Activated T-cell treated with anti-CD3 and anti-CD28 coated beads for 1 hour (primary cell): Measurements from ENCODE around the gene POLR3F.
A peak's percentile ranks its signal among the peaks of the same experiment; 100 is the strongest.
"Not testable (repeated sequence)": the region's sequence is repeated elsewhere in the genome, so short reads cannot be mapped to it uniquely, and the experiment has no call there.

Experiments
- DNase-seq: peaks from one replicate; pipeline ENCODE4 v3.0.0-alpha.2; 2020; ENCODE audit warnings: low read depth

POLR3F gene, protein sequence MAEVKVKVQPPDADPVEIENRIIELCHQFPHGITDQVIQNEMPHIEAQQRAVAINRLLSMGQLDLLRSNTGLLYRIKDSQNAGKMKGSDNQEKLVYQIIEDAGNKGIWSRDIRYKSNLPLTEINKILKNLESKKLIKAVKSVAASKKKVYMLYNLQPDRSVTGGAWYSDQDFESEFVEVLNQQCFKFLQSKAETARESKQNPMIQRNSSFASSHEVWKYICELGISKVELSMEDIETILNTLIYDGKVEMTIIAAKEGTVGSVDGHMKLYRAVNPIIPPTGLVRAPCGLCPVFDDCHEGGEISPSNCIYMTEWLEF

DNA sequence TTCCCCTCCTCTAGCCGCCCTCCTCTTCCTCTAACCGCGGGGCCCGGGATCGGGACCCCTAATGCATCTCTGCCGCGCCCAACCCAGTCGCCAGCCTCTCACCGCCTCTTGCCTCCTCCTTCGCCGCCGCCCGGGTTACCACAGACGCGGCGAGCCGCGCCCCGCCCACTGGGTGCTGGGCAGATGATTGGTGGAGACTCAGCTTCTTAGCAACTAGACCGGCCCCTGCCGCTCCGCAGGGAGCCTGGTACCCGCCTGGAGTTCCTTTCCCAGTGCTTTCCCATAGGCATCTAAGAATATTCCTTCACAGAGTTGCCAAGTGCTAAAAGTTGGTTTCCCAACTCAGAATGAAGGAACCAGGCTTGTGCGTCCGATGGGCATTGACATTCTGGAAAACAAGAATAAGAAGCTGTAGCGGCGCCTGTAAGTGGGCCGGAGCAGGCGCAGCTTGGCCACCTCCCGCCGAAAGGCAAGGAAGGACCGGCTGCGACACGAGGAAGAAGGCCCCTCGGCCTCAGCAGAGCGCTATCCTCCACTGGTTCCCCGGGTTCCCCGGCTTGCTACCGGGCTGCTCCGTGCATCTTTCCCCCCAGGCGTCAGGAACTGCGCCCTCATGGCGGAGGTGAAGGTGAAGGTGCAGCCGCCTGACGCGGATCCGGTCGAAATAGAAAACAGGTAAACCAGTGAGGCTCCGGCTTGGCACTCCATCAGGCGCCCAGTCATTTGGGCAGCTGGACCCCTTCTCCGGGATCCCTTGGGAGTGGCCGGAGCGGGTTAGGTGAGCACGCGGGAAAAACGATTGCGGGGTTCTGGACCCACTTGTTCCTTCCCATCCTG is at the start of gene POLR3F, which contains the start of gene DZANK1:
Gene POLR3F (plus strand): TSS at position 497 of the 837 bp plus-strand sequence. CDS start 117 bp downstream, at position 614.
Gene DZANK1 (minus strand): TSS at position 137 of the 837 bp plus-strand sequence. CDS start 1,672 bp downstream, outside the sequence.
- peak; percentile 89 for DNase-seq

DNA sequence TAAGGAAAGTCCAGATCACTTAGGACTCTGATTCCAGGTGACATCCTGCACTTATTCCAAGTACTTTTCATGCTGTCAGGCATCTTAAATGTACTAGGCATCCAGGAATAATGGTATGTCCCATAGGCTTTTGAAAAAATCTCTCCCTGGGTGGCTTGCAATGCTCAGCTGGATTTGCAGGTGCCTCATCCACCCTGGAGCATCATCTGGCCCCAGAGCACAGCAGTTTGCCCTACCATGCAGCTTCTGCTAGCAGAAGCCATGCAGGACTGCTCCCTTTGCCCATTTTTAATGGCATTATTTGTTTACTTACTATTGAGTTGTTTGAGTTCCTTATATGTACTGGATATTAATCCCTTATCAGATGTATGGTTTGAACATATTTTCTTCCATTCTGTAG is 45.6 kb upstream of the POLR3F start:
- no peak for DNase-seq

DNA sequence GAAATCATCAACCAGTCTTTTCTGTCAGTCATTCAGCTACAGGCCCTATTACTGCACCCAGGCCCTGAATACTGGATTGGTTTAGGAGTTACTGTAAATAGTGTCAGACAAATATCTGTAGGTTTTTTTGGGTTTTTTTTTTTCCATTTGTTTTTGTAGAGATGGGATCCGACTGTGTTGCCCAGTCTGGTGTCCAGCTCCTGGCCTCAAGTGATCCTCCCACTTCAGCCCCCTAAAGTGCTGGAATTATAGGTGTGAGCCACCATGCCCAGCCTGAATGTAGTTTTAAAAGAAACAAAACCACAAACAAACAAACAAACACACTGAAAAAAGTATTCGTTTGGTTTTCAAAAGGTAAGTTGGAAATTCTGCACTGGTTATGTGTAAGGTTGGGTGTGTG is 40.0 kb upstream of the POLR3F start:
- DNase-seq = no peak

DNA sequence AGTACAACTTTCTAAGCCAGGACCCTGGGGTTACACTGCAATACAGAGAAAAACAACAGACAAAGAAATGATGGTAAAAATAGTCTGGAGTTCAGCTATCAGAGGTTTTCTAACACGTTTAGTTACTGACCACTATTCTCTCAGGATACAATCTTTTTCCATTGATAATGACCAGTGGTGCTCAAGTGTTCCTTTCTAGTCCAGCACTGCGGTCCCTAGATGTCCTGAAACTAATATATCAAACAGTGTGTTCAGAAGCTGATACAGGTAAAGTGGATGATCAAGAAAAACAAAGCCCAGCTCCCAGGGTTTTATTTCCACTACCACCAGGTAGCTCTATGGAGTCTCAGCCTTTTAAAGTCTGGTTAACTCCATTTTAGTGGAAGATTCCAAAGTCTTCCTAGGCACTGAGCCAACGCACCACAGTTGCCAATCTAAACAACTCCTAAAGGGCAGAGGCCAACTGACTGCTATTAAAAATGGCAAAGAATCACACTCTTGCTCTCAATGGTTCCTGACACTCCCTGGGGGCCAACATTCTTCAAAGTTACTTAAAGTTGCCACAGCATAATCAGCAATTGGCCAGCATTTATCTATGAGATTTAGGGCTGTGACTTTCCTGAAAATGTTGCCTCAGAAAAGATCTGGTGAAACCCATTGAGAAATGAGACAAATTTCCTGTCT is 38.6 kb upstream of the POLR3F start:
- DNase-seq = no peak

DNA sequence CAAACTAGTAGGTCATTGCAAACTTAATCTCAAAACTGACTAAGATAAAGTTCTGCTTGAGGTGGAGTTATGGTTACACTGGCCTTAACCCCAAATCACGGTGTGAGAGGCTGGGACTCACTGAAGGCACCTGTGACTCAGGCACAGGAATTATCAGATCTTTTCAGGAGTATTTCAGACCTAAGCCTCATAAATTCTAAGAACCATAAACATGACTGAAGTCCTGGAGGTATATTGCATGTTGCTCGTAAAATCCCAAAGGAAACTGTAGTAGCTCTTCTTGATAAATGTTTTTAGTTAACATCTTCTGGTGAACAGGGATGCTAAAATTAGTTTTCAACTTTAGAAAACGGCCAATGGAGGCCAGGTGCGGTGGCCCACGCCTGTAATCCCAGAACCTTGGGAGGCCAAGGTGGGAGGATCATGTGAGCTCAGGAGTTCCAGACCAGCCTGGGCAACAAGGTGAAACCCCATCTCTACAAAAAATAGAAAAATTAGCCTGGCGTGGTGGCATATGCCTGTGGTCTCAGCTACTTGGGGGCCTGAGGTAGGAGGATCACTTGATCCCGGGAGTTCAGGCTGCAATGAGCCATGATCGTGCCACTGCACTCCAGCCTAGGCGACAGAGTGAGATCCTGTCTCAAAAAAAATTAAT is 36.9 kb upstream of the POLR3F start:
- no peak for DNase-seq

DNA sequence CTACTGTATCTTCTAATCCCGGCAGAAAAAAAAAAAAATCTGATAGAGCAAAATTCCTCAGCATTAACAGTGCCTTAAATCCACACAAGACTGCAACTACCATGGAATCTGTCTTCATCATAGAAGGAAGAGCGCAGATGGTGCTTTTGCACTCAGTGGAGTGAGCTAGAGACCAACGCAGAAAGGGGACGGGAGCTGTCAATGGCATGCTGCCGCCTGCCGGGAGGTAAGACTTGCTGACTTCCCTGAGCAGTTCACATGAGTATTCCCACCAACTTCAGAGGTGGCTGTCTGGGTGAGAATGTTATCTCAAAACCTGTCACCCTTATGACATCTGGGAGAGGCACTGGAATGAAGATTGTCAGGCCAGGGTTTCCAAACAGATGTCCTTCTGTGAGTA is 36.0 kb upstream of the POLR3F start:
- DNase-seq = no peak

DNA sequence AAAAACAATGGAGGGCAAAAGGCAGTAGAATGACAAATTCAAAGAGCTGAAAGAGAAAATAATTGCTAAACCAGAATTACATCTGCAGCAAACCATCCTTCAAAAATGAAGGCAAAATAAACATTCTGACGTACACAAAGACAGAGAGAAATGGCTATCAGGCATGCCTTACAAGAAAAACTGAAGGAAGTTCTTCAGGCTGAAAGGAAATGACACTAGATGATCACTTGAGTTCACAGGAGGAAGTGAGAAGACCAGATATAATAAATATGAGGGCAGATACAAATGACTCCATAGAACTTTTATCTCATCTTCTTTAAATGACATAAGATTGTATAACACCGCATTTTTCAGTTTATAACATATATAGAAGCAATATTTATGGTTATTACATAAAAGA is 30.3 kb upstream of the POLR3F start:
- DNase-seq = no peak

DNA sequence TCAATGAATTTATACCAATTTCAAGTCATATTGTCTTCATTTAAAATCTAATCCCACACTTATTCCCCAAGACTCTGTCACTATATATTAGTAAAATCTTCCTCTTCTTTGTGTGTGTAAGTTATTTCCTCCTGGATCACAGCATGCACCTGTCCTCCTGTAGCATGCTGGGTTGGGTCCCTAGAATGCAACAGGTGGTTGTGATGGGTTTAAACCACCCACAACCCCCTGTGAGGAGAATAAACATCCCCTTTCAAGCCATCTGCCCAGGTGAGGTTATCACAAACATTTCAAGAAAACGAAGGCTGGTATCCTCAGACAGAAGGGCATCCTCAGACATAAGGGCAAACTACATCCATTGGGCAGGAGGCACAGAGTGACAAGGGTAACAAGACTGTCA is 26.8 kb upstream of the POLR3F start:
- DNase-seq = no peak

DNA sequence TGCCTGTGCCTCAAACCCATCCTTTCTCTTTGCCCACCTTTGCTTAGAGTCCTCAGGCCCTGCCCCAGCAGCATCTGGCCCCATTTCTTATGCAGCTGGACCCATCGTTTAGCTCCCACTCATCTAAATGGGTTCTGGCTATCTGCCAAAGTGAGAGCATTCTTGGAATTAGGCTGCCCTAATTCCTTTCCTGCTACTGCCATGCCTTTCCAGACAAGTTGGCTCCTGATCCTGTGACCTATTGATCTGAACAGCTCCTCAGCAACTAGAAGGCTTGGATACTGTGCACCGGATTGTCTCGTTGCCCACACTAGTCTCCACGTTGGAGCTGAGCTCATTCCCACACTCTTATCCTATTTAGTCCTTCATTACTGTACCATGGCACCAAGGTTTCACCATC is 23.3 kb upstream of the POLR3F start:
- DNase-seq = no peak

DNA sequence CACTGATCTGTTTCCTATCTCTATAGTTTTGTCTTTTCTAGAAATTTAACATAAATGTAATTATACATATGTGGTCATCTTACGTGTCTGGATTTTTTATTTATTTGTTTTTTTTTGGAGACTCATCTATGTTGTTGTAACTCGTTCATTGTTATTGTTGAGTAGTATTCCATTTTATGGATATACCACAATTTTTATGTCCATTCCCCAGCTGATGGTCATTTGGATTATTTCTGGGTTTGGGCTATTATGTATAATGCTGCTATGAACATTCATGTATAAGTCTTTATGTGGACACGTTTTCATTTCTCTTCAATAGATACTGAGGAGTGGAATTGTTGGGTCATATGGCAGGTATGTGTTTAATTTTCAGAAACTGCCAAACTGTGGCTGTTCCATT is 10.6 kb upstream of the POLR3F start:
- DNase-seq = no peak

DNA sequence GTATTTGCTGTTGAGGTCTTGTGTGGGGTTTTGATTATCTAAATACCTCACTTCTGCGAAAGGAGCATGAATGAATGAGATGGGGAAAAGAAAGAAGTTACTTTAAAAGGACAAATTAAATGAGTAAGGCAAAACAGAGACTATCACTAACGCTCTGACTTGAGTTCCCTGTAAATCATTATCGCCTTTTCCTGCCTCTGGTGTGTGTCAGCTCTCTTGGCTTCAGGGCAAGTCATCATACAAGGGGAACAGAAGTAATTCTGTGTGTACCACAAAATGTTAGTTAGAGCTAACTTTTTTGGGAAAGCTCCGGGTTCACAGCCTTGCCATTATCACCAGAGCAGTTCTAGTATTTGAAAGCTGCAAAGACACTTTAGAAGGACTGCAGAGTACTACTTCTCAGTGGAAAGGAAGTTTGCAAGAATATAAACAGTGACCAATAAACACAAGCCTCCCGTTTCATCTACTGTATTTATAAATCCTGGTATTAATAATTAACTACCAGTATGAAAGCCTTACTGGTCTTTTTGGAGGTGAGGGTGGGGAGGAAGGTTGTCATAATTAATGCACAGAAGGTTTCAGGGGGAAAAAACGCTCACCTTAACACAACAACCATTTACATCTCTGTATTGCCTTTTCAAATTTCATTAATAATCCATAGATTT is 1.5 kb upstream of the POLR3F start:
- DNase-seq = no peak

DNA sequence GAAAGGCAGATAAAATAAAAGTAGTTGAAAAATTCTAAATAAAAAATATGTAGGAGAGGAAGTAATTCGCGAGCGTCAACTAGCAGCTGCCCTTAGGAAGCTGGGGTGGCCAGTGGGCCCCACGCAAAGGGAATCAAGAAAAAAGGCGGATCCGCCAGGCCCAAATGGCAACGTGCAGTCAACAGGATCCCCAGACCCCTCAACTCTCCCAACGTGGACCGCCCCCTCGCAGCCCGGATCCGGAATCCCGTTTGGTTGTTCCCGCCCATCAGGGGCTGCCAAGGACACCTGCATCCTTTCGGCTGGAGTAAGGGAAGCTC is 656 bp upstream of the POLR3F start:
- no peak for DNase-seq

DNA sequence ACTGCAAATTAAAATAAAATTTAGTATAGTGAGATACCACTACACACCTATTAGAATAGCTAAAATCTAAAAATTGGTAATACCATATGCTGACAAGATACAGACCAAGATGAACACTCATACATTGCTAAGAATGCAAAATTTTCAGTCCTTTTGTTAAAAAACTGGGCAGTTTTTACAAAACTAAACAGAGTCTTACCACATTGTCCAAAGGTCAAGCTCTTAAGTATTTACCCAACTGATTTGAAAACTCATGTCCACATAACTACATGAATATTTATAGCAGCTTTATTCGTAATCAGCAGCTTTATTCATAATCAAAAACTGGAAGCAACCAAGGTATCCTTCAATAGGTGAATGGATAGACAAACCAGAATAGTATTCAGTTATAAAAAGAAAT is 10.0 kb downstream of the POLR3F start:
- no peak for DNase-seq

DNA sequence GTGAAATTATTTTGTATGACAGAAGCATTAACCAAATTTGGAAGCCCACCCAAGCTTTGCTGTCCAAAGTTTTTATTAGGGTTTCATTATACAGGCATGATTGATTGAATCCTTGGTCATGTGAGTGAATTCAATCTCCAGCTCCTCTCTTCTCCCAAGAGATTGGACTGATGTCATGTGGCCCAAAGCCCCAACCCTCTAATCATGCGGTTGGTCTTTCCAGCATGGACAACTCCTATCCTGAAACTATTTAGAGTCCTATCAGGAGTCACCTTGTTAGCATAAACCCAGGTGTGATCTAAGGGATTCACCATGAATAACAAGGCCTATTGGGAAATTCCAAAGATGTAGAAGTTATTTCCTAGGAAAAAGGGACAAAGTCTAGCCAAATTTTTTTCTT is 10.6 kb downstream of the POLR3F start:
- no peak for DNase-seq

DNA sequence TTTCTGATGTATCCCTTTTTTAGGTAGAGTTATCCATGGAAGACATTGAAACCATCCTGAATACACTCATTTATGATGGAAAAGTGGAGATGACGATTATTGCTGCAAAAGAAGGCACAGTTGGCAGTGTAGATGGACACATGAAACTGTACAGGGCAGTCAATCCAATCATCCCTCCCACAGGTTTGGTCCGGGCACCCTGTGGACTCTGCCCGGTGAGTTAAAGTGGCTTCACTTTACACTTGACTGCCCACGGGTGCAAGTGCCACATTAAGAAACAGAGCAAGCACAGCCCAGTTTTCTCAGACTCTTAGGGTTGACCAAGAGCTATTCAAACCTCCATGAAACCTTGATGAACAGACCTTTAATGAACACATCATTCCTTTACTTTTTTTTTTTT is 14.4 kb downstream of the POLR3F start:
- no peak for DNase-seq

DNA sequence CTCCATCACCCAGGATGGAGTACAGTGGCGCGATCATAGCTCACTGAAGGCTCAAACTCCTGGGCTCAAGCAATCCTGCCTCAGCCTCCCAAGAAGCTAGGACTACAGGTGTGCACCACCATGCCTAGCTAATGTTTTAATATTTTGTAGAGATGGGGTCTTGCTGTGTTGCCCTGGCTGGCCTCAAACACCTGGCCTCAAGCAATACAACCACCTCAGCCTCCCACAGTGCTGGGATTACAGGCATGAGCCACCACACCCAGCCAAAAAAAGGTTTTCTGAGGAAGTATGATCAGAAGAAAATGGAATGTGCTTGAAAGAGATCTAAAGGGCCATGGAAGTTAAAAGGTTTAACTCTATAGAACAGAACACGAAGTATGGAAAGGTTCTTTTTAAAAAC is 21.1 kb downstream of the POLR3F start:
- no peak for DNase-seq

DNA sequence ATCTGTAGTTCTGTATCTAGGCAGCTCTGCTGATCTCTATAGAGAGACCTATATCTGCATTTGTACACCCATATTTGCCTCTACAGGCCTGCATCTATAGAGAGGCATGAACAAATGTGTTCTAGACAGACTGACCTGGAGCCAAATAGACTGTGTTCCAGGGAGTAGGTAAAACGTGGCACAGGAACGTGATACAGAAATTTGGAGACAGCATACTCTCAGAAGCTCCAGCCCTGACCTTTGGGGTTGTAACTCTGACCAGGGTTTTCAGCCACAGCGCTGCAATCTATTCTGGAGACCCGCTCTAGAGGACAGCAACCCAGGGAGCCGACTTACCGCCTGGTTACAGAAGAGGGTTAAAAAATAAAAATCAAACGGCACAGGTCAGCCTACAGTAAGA is 28.9 kb downstream of the POLR3F start:
- DNase-seq = no peak

DNA sequence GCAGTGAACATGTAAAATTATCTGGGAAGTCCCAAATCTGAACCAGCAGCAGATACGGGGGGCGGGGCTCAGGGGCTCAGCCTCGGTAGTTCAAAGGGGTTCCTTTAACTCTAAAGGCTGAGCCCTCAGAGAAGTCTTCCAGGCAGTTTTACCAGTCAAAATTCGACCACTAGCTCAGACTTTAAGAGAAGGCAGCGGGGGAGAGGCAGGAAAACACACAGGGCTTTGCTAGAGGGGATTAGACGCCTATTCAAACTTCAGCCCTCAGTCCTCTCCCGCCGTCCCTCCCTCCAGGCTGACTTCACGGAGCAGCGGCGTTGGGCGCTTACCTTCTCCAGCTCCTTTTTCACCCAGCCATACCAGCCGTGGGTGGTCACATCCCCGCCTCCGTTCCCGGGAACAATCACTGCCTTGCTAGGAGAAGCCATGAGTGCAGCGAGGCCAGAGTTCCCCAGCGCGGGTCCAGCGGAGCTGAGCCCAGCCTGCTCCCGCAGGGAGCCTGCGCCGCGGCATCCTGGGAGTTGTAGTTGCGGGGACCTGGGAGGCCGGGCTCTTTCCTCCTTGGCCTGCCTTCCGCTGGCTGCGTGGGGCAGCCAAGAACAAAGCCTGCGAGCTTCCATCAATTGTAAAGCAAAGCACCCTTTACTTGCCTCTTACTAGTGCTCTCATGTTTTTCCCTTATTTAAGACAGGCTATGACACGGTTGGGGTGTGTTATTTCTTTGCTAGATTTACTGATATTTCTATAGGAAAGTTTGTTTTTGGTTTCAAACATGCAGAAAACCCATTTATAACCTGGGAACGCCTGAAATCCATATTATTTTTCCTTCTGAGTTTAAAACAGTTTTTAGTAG is 29.8 kb downstream of the POLR3F start, which contains the start of gene RBBP9:
Gene RBBP9 (minus strand): TSS at position 486 of the 853 bp plus-strand sequence. CDS start 58 bp downstream, at position 428.
- DNase-seq = peak; percentile 61

DNA sequence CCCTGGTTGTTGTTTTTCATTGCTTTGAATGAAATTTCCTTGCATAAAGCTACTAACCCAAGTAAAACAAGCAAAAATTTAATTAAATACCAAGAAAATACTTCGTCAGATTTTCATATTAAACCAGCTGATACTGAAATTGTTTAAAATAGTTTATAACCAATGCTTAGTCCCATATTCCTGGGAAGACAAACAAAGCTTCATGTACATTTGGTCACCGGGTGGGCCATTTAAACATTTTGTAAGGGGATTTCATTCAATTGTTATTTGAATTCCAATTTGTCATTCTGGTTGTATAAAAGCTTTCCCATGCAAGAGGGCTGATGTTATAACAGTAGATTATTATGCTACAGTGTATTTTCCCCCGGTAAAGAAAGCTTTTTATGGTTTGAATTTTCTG is 30.4 kb downstream of the POLR3F start:
- DNase-seq = no peak

DNA sequence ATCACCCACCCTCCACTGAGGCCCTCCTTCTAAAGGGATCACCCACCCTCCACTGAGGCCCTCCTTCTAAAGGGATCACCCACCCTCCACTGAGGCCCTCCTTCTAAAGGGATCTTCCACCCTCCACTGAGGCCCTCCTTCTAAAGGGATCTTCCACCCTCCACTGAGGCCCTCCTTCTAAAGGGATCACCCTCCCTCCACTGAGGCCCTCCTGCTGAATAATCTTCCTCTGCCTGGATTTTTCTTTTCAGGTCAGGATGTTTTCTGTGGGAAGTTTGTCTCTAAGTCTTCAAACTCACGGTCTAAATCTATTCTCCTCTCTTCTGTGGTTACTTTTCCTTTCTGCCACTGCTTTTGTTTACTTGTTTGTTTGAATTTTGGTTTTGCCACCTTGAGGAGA is 34.5 kb downstream of the POLR3F start:
- not testable (repeated sequence) for DNase-seq
